ENCODE measurements around the gene ZFPM1.
A peak's percentile ranks its signal among the peaks of the same experiment; 100 is the strongest.

The ZFPM1 gene

GRCh38 chr16:88578446-88579313 is 125.6 kb downstream of the ZFPM1 start:
- no peak for DNase-seq

GRCh38 chr16:88580371-88580770 is 127.3 kb downstream of the ZFPM1 start:
- DNase-seq, result no peak

- DNase-seq, result no peak
These were observed 128.0 kb downstream of the ZFPM1 start for GRCh38 chr16:88581033-88581432.

- no peak for DNase-seq
These were observed 130.0 kb downstream of the ZFPM1 start for GRCh38 chr16:88582912-88583575.

DNA sequence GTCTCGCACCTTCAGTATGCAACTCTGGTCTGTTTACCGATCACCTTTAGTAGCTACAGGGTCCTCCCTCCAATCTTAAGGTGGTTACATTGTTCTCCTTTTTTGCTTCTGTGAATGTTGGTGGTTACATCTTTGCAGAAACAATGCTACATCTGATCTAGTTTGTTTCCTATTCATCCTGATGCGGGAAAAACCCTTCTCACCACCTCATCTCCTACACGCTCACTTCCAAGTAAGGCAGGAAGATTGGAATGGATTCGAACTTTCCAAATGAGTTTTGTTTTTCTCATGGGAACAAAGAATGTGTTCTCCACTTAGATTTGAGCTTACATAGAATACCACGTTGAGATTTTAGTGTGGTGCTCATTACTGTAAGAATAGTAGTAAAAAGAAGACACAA is 131.6 kb downstream of the ZFPM1 start:
- no peak for DNase-seq

DNA sequence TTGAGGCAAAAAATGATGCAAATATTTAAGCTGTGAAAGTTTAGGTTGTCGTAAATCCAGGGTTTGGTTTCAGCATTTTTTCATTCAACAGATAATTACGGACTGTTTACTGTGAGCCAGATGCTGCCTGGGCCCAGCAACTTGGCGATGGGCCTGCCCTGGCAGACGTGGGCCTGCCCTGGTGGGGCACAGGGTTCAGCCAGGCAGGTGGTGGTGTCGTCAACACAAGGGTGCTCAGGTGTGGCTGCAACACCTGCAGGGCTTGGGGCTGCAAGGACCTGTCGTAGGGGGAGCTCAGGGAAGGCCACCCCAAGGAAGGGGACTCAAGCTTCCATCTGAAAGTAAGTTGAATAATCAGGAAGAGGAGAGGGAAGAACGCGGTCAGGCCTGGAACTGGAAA is 132.2 kb downstream of the ZFPM1 start:
- peak; percentile 19 for DNase-seq

DNA sequence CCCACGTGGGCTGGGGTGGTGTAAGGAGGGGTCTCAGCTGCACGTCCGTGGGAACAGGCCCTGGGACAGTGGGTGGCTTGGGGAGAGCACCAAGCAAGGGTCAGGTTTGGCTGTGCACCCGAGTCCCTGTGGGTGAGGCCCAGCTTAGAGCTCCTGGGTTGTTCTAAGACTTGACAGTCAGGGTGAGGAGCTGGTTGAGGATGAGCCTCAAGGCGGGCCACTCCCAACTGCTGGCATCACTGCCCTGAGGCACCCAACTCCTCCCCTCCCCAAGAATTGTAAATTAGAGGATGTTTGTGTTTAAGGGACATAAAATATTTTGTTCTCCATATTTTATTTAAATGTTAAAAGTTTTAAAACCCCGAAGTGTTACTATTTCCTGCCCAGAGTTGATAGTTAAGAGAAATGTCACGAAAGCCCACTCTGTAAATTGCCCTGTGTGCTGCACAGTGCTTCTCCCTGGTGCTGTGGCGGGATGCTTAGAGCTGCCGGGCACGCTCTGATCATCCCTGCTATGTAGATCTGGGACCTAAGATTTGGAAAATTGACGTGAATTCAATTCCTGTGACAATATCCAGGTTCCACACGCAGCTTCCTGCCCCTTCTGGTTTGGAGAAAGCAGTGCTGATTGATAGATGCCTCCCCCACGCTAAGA is 133.0 kb downstream of the ZFPM1 start:
- DNase-seq, result no peak

Data from DMS 273 treated with DMSO at 0.1 percent for 48 hours (cell line).